ENCODE data around the gene ACCS.

ACCS gene

GRCh38 chr11:44072757-44073658, 6.9 kb downstream of the ACCS start:
- no peak for DNase-seq (ENCODE audit: low read depth)
- no peak overlapping the region for H3K4me3 ChIP-seq (ENCODE audit: low read depth, low read length)
- no peak for TF ChIP-seq CTCF (IDR thresholded peaks at IDR 0.05; ENCODE audit: insufficient read depth, low read depth, low read length, missing control alignments)

- H3K4me3 ChIP-seq (ENCODE audit: low read depth, low read length): no peak overlapping the region
- no peak for TF ChIP-seq CTCF (IDR thresholded peaks at IDR 0.05; ENCODE audit: insufficient read depth, low read depth, low read length, missing control alignments)
- DNase-seq (ENCODE audit: low read depth): no peak
Observed at GRCh38 chr11:44078794-44079193, 12.7 kb downstream of the ACCS start.

GRCh38 chr11:44079376-44079775, 13.3 kb downstream of the ACCS start:
- TF ChIP-seq CTCF (IDR thresholded peaks at IDR 0.05; ENCODE audit: insufficient read depth, low read depth, low read length, missing control alignments): no peak
- DNase-seq (ENCODE audit: low read depth): no peak

GRCh38 chr11:44080951-44081350, 14.9 kb downstream of the ACCS start:
- DNase-seq (ENCODE audit: low read depth): no peak
- H3K4me3 ChIP-seq (ENCODE audit: low read depth, low read length): no peak overlapping the region
- no peak for TF ChIP-seq CTCF (IDR thresholded peaks at IDR 0.05; ENCODE audit: insufficient read depth, low read depth, low read length, missing control alignments)

More at GRCh38 chr11:44079376-44079775, 13.3 kb downstream of the ACCS start:
- H3K4me3 ChIP-seq (ENCODE audit: low read depth, low read length): no peak overlapping the region

GRCh38 chr11:44082645-44083044, 16.6 kb downstream of the ACCS start:
- no peak for DNase-seq (ENCODE audit: low read depth)
- no peak overlapping the region for H3K4me3 ChIP-seq (ENCODE audit: low read depth, low read length)
- TF ChIP-seq CTCF (IDR thresholded peaks at IDR 0.05; ENCODE audit: insufficient read depth, low read depth, low read length, missing control alignments): no peak

- DNase-seq (ENCODE audit: low read depth): no peak
- TF ChIP-seq CTCF (IDR thresholded peaks at IDR 0.05; ENCODE audit: insufficient read depth, low read depth, low read length, missing control alignments): no peak
- no peak overlapping the region for H3K4me3 ChIP-seq (ENCODE audit: low read depth, low read length)
Observed at GRCh38 chr11:44083433-44083832, 17.4 kb downstream of the ACCS start.

All from GM12865 (cell line).